ENCODE measurements around the gene PSMA3.

The PSMA3 gene

GRCh38 chr14:58299401-58300330, 55.0 kb downstream of the PSMA3 start:
- DNase-seq (ENCODE audit: low read depth), result no peak

GRCh38 chr14:58301416-58301815, 56.8 kb downstream of the PSMA3 start:
- no peak for DNase-seq (ENCODE audit: low read depth)

GRCh38 chr14:58305730-58306129, 61.1 kb downstream of the PSMA3 start:
- no peak for DNase-seq (ENCODE audit: low read depth)

GRCh38 chr14:58307597-58308316, 63.1 kb downstream of the PSMA3 start:
- no peak for DNase-seq (ENCODE audit: low read depth)

- DNase-seq (ENCODE audit: low read depth), result no peak
These were observed 64.4 kb downstream of the PSMA3 start for GRCh38 chr14:58309086-58309485.

GRCh38 chr14:58313699-58314098, 69.1 kb downstream of the PSMA3 start:
- DNase-seq (ENCODE audit: low read depth), result no peak

GRCh38 chr14:58315606-58316005, 71.0 kb downstream of the PSMA3 start:
- no peak for DNase-seq (ENCODE audit: low read depth)

Measured in GM04503 (cell line).